ENCODE results near the gene DPP3.

Gene DPP3

GRCh38 chr11:66484806-66485380, 4.7 kb downstream of the DPP3 start:
- no peak for DNase-seq (ENCODE audit: low spot score)

- no peak for DNase-seq (ENCODE audit: low spot score)
These were observed 8.7 kb downstream of the DPP3 start for GRCh38 chr11:66488957-66489356.

- no peak for DNase-seq (ENCODE audit: low spot score)
These were observed 9.4 kb downstream of the DPP3 start for GRCh38 chr11:66489636-66490035.

GRCh38 chr11:66491315-66491935, 11.2 kb downstream of the DPP3 start:
- DNase-seq (ENCODE audit: low spot score) = peak; percentile 57

GRCh38 chr11:66492161-66492865, 12.1 kb downstream of the DPP3 start:
- peak; percentile 85 for DNase-seq (ENCODE audit: low spot score)

- DNase-seq (ENCODE audit: low spot score) = no peak
These were observed 12.9 kb downstream of the DPP3 start for GRCh38 chr11:66493130-66493529.

- no peak for DNase-seq (ENCODE audit: low spot score)
These were observed 14.2 kb downstream of the DPP3 start for GRCh38 chr11:66494458-66494857.

GRCh38 chr11:66494935-66495334, 14.7 kb downstream of the DPP3 start:
- no peak for DNase-seq (ENCODE audit: low spot score)

- DNase-seq (ENCODE audit: low spot score) = no peak
These were observed 15.2 kb downstream of the DPP3 start for GRCh38 chr11:66495401-66495854.

GRCh38 chr11:66497206-66497605, 17.0 kb downstream of the DPP3 start:
- DNase-seq (ENCODE audit: low spot score) = no peak

GRCh38 chr11:66498506-66498905, 18.3 kb downstream of the DPP3 start:
- no peak for DNase-seq (ENCODE audit: low spot score)

- no peak for DNase-seq (ENCODE audit: low spot score)
These were observed 25.1 kb downstream of the DPP3 start for GRCh38 chr11:66505276-66505816.

- no peak for DNase-seq (ENCODE audit: low spot score)
These were observed 28.9 kb downstream of the DPP3 start for GRCh38 chr11:66509131-66509561.

GRCh38 chr11:66510271-66510989, 30.2 kb downstream of the DPP3 start, which contains the start of gene BBS1:
TSS of gene BBS1 (plus strand) at chr11:66510635. CDS start at chr11:66510660, 25 bp downstream.
- DNase-seq (ENCODE audit: low spot score) = peak; percentile 94

GRCh38 chr11:66510990-66511339, 30.7 kb downstream of the DPP3 start:
- no peak for DNase-seq (ENCODE audit: low spot score)

GRCh38 chr11:66523611-66524010, 43.4 kb downstream of the DPP3 start:
- no peak for DNase-seq (ENCODE audit: low spot score)

GRCh38 chr11:66524304-66525040, 44.2 kb downstream of the DPP3 start:
- DNase-seq (ENCODE audit: low spot score) = no peak

- no peak for DNase-seq (ENCODE audit: low spot score)
These were observed 48.8 kb downstream of the DPP3 start for GRCh38 chr11:66529069-66529468.

- no peak for DNase-seq (ENCODE audit: low spot score)
These were observed 49.4 kb downstream of the DPP3 start for GRCh38 chr11:66529655-66530054.

- no peak for DNase-seq (ENCODE audit: low spot score)
These were observed 50.9 kb downstream of the DPP3 start for GRCh38 chr11:66530927-66531709.

- DNase-seq (ENCODE audit: low spot score) = no peak
These were observed 51.6 kb downstream of the DPP3 start for GRCh38 chr11:66531841-66532240.

Measured in D341Med (cell line).